Ovary (tissue), 9 donors: ENCODE measurements around the gene SMYD1. TPM values are rescaled to one million over a fixed set of nuclear protein-coding genes. Genes with fewer than 3 reads are reported as not detected.

Source experiments
- DNase-seq, 5 donors: peaks; one replicate each; pipeline ENCODE4 v3.0.0-alpha.2; 2019 to 2020
- H3K27ac ChIP-seq, 2 donors: fragments of 200-600 bp; one replicate each; pipeline versions ENCODE4 v1.5.1 to v1.8.0; 2019 to 2022
- H3K27me3 ChIP-seq: fragments of 200-600 bp; one replicate; pipeline ENCODE4 v1.8.0; 2022
- H3K36me3 ChIP-seq: fragments of 200-600 bp; sonication (generic); one replicate; pipeline ENCODE4 v1.5.1; 2019
- H3K4me1 ChIP-seq: one replicate; pipeline ENCODE4 v1.8.1; 2013; ENCODE audit warnings: mild to moderate bottlenecking, moderate library complexity; ENCODE audit not compliant: insufficient read depth
- H3K4me3 ChIP-seq: fragments of 200-600 bp; sonication (generic); one replicate; pipeline ENCODE4 v1.5.1; 2017
- H3K9me3 ChIP-seq, 2 donors: fragments of 200-600 bp in 1 of 2; sonication (generic) in 1 of 2; one replicate each; pipeline versions ENCODE4 v1.5.1 to v1.8.1; 2013 to 2019; ENCODE audit warnings: mild to moderate bottlenecking in 1 of 2, moderate library complexity in 1 of 2
- EP300 ChIP-seq: sonication (generic); formaldehyde crosslinking; IDR thresholded peaks from one replicate; pipeline ENCODE4 v1.6.1; 2017; ENCODE audit warnings: antibody characterized with exemption
- POLR2A ChIP-seq: fragments of 450-650 bp; IDR thresholded peaks from one replicate; pipeline ENCODE4 v1.6.1; 2017; ENCODE audit warnings: antibody characterized with exemption, mild to moderate bottlenecking, moderate library complexity
- WGBS, 3 donors: extraction: QIAGEN DNeasy Blood & Tissue Kit in 1 of 3; methylation state at CpG; one replicate each; pipeline versions ENCODE4 v1.1.5 to v1.1.7; 2013 to 2017; 5-methylcytosine and 5-hydroxymethylcytosine counted together
- intact Hi-C, 4 donors: fragments of 100-400 bp; cut with DNase I; formaldehyde crosslinking; loops; one replicate each; pipeline versions ENCODE4 v1.11.0 to v1.15.1; 2022 to 2023
- polyA plus RNA-seq, 2 donors: library from polyadenylated mRNA; stranded (reverse); fragments of 200-250 nt in 1 of 2; fragments of 350-450 nt in 1 of 2; fragmentation: Illumina TruSeq in 1 of 2; extraction: RNeasy Lipid Tissue Mini Kit (QIAGEN cat#74804) in 1 of 2; gene quantifications; one replicate each; pipeline ENCODE4 v1.2.3, GENCODE V29; 2013 to 2014
- total RNA-seq, 7 donors: library from RNA; depleted of rRNA in 2 of 7; stranded (reverse); fragments of >200 nt in 2 of 7; fragmentation: NEBNext Ultra II Directional in 3 of 7; extraction: Animal tissue kit (Norgen Biotek cat#: 25700) in 3 of 7; gene quantifications; one replicate each; pipeline versions ENCODE4 v1.1.0 to v1.2.4, GENCODE V29; 2016 to 2023
- TF ChIP-seq, protein P1 (sequence below), 3 donors: fragments of 450-650 bp in 2 of 3; fragments of 200-600 bp in 1 of 3; IDR thresholded peaks; one replicate each; pipeline versions ENCODE4 v1.5.1 to v1.8.0; 2016 to 2022; ENCODE audit warnings: antibody characterized with exemption in 3 of 3, mild to moderate bottlenecking in 1 of 3
- donor health status: DM: no; HTN: no; CAD: no; lungs with moderate emphysema.
- donor health status: DM: no; HTN: no; CAD: no.
- donor health status: Bipolar disorder and iron deficiency.
- donor health status: DM: yes; HTN: yes; CAD: no.
- donor health status: DM: no; HTN: no; CAD: no.
- donor health status: DM: yes; HTN: yes; CAD: no.

SMYD1 gene
- total and polyA plus RNA-seq, 9 donors, result 0.05 to 0.10 TPM; not detected in 7

DNA sequence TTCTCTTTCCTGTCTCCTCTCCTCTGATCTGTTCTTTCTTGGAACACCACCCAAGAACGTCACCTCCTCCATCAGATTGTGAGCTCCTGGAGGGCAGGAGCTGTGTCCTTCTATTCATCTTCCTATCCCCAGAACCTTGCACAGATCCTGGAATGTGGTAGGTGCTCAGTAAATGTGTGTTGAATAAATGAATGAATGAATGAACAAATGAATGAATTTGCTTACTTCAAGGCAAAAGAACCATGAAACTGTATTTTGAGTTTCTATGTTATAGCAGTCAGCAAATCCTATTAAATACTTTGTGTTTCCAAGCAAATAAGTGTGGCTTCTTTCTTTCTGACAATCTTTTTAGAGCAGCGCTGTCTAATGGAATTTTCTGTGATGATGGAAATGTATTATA is 45.4 kb downstream of the SMYD1 start:
- WGBS, 3 donors, result 72 to 88% (median 81%) methylated on average over 2 of the region's 2 CpGs
- Histone ChIP-seq H3K36me3 (no peaks in the 10 kb centered on the region), H3K27me3 (no peaks in the 10 kb centered on the region), H3K27ac (no peak overlapping the region), H3K4me1 (no peaks in the 10 kb centered on the region), H3K4me3 (no peak overlapping the region), H3K9me3 (no peaks in the 10 kb centered on the region)
- TF ChIP-seq EP300, result no peak
- TF ChIP-seq, protein P1, sequence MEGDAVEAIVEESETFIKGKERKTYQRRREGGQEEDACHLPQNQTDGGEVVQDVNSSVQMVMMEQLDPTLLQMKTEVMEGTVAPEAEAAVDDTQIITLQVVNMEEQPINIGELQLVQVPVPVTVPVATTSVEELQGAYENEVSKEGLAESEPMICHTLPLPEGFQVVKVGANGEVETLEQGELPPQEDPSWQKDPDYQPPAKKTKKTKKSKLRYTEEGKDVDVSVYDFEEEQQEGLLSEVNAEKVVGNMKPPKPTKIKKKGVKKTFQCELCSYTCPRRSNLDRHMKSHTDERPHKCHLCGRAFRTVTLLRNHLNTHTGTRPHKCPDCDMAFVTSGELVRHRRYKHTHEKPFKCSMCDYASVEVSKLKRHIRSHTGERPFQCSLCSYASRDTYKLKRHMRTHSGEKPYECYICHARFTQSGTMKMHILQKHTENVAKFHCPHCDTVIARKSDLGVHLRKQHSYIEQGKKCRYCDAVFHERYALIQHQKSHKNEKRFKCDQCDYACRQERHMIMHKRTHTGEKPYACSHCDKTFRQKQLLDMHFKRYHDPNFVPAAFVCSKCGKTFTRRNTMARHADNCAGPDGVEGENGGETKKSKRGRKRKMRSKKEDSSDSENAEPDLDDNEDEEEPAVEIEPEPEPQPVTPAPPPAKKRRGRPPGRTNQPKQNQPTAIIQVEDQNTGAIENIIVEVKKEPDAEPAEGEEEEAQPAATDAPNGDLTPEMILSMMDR (IDR thresholded peaks at IDR 0.05), result no peak
- DNase-seq, result no peak
- intact Hi-C loops, result no loop called here

DNA sequence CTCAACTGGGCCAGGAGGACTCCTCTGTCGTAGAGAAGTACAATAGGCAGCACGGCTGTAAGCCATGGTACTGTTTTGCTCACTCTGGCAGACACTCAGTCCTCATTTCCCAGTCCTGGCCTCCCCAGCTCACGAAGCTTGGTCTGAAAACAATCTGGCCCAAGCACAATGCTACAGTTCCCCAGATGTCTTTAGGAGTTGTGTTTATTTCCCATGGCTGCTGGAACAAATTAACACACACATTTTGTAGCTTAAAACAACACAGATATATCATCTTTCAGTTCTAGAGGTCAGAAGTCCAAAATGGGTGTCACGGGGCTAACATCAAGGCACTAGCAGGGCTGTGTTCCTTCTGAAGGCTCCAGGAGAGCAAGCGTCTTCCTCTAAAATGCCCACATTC is 47.3 kb downstream of the SMYD1 start:
- no peak for DNase-seq
- TF ChIP-seq EP300, result no peak
- TF ChIP-seq POLR2A, result no peak
- TF ChIP-seq, protein P1 (IDR thresholded peaks at IDR 0.05), result no peak

DNA sequence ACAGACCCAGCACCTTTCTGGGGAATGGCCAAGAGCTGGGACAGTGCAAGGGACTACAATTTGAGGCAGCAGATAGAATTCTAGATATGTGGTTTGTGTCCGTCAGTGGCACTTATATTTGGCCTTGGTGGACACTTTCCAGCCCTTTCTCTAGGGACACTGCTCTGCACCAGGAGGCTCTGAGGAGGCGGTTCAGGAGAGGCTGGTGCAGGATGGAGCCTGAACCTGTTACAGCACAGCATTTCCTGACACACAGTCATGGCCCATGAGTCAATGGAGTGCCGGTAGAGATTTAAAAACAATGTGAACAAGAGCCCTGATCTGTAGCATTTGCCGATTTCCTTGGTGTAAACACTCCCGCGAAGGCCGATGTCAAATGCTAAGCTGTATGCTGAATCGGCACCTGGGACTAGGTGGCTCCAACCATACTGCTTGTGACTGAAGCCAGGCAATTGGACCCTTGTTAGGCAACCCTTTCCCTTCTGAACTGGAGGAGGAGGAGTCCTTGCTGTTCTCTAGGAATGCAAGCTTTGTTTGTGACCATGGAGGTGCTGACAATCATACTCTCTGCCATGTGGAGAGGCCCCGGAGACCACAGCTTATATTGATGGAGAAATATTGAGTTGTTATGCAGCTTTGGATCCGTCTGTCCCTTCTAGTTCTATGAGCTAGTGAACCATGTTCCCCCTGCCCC is 48.3 kb downstream of the SMYD1 start:
- Histone ChIP-seq H3K9me3 (no peaks in the 10 kb centered on the region), H3K4me3 (no peak overlapping the region), H3K27me3 (no peaks in the 10 kb centered on the region), H3K36me3 (no peaks in the 10 kb centered on the region), H3K4me1 (no peaks in the 10 kb centered on the region), H3K27ac (no peak overlapping the region)
- WGBS, 3 donors, result 77 to 88% (median 84%) methylated on average over 10 of the region's 10 CpGs
- intact Hi-C loops, result no loop called here
- DNase-seq, result no peak
- TF ChIP-seq EP300, result no peak
- TF ChIP-seq POLR2A, result no peak
- TF ChIP-seq, protein P1 (IDR thresholded peaks at IDR 0.05), result no peak

More for the DNA sequence above, 47.3 kb downstream of the SMYD1 start:
- no peaks in the 10 kb centered on the region for H3K9me3 ChIP-seq
- no peaks in the 10 kb centered on the region for H3K4me1 ChIP-seq
- H3K36me3 ChIP-seq, result no peaks in the 10 kb centered on the region
- intact Hi-C loops, result no loop called here
- no peak overlapping the region for H3K27ac ChIP-seq
- H3K4me3 ChIP-seq, result no peak overlapping the region
- H3K27me3 ChIP-seq, result no peaks in the 10 kb centered on the region
- WGBS, 3 donors, result 37 to 42% (median 38%) methylated on average over 5 of the region's 5 CpGs

DNA sequence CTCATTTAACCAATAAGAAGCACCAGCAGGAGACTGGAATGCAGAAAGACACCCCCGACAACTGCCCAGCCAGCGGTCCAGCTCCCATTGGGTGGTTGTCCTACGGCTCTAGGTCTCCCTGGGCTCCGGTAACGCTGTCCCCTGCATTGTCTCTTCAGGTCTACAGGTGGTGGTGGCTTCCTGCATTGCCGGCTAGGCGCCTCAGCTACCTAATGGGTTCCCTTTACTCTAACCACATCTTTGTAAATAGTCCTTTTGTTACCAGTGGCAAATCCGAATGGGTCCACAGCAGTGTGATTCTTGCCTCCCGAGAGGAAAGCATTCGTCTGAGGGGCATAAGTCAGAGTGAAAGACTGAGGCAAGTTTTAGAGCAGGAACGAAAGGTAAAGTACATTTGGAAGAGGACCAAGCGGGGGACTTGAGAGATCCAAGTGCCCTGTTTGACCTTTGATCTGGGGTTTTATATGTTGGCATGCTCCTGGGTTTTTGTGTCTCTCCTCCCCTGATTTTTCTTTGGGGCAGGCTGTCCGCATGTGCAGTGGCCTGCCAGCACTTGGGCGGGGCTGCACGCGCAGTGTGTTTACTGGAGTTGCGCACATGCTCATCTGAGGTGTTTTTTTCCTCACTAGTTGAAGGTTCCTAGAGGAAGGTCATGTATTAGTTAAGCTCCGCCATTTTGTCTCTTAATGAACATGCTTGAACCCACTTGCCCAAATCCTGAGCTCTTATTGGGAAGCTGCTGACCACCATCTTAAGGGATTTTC is 49.2 kb downstream of the SMYD1 start:
- H3K4me1 ChIP-seq, result no peaks in the 10 kb centered on the region
- TF ChIP-seq, protein P1 (IDR thresholded peaks at IDR 0.05), result no peak
- TF ChIP-seq POLR2A (no peak), EP300 (no peak)
- no peaks in the 10 kb centered on the region for H3K9me3 ChIP-seq
- 87 to 93% (median 90%) methylated on average over 18 of the region's 18 CpGs for WGBS, 3 donors
- no peak overlapping the region for H3K4me3 ChIP-seq
- DNase-seq, result no peak
- no peaks in the 10 kb centered on the region for H3K27me3 ChIP-seq
- H3K27ac ChIP-seq, result no peak overlapping the region
- H3K36me3 ChIP-seq, result no peaks in the 10 kb centered on the region
- intact Hi-C loops, result no loop called here
